ENCODE results near the gene RAC3. TPM values are rescaled to one million over a fixed set of nuclear protein-coding genes. Genes with fewer than 3 reads are reported as not detected.

RAC3 gene
- total and polyA plus RNA-seq, 9 of the 15 experiments (the other 6 are each of a cell fraction or from before 2014, with no cell fraction given), result 0.23 to 292 (median 118) TPM

- TF ChIP-seq PREB (CRISPR knock-in tag; IDR thresholded peaks at IDR 0.05) (no peak), ZNF518B (CRISPR knock-in tag; IDR thresholded peaks at IDR 0.05) (no peak), CHD2 (IDR thresholded peaks at IDR 0.05; ENCODE audit: low read depth, low read length) (peak; percentile 83), HCFC1 (IDR thresholded peaks at IDR 0.05; ENCODE audit: low read depth, low read length) (peak; percentile 93), FOXA1 (IDR thresholded peaks at IDR 0.05; ENCODE audit: borderline replicate concordance) (no peak), ZNF583 (CRISPR knock-in tag; IDR thresholded peaks at IDR 0.05) (no peak), CBX2 (IDR thresholded peaks at IDR 0.05; ENCODE audit: insufficient read depth, low read length, poor library complexity, severe bottlenecking) (no peak), ZEB2 (IDR thresholded peaks at IDR 0.05) (no peak), CCAR2 (IDR thresholded peaks at IDR 0.05; ENCODE audit: low read depth, low read length) (no peak), ELK3 (CRISPR knock-in tag; IDR thresholded peaks at IDR 0.05) (no peak), SMARCB1 (IDR thresholded peaks at IDR 0.05; ENCODE audit: insufficient read length, low read depth) (no peak), CTBP1 (IDR thresholded peaks at IDR 0.05; ENCODE audit: borderline replicate concordance) (peak; percentile 100), ZNF778 (CRISPR knock-in tag; IDR thresholded peaks at IDR 0.05) (no peak), TEAD1 (CRISPR knock-in tag; IDR thresholded peaks at IDR 0.05) (no peak), ZNF695 (CRISPR knock-in tag; IDR thresholded peaks at IDR 0.05) (no peak), TAL1 (IDR thresholded peaks at IDR 0.05) (no peak), E4F1 (CRISPR knock-in tag; IDR thresholded peaks at IDR 0.05; ENCODE audit: borderline replicate concordance) (no peak), ZNF239 (CRISPR knock-in tag; IDR thresholded peaks at IDR 0.05) (no peak), RFX7 (CRISPR knock-in tag; IDR thresholded peaks at IDR 0.05) (no peak), EZH2 (IDR thresholded peaks at IDR 0.05; ENCODE audit: borderline replicate concordance, low read depth, low read length) (no peak), TCF3 (CRISPR knock-in tag; IDR thresholded peaks at IDR 0.05) (no peak), ID3 (CRISPR knock-in tag; IDR thresholded peaks at IDR 0.05) (no peak), ID3 (tag; IDR thresholded peaks at IDR 0.05) (no peak)
These were observed 8.5 kb upstream of the RAC3 start, which contains the start of gene LRRC45 (continued) for GRCh38 chr17:82022981-82023446.

Data from K562 (cell line).